Neural progenitor cell (in vitro differentiated cells): Measurements from ENCODE around the gene ADGRG1.

Experiments
- EZH2 ChIP-seq: fragments of 200-600 bp; sonication (generic); IDR thresholded peaks from 2 replicates; pipeline ENCODE4 v1.6.1; 2017; ENCODE audit warnings: antibody characterized with exemption, mild to moderate bottlenecking, moderate library complexity
- EZH2phosphoT487 ChIP-seq: fragments of 200-600 bp; sonication (generic); IDR thresholded peaks from 2 replicates; pipeline ENCODE4 v1.6.1; 2017; ENCODE audit warnings: antibody characterized with exemption
- TF ChIP-seq, protein P1 (sequence below): fragments of 200-600 bp; sonication (generic); IDR thresholded peaks from 2 replicates; pipeline ENCODE4 v1.5.1; 2017; ENCODE audit warnings: antibody characterized with exemption, mild to moderate bottlenecking

- TF ChIP-seq, protein P1, sequence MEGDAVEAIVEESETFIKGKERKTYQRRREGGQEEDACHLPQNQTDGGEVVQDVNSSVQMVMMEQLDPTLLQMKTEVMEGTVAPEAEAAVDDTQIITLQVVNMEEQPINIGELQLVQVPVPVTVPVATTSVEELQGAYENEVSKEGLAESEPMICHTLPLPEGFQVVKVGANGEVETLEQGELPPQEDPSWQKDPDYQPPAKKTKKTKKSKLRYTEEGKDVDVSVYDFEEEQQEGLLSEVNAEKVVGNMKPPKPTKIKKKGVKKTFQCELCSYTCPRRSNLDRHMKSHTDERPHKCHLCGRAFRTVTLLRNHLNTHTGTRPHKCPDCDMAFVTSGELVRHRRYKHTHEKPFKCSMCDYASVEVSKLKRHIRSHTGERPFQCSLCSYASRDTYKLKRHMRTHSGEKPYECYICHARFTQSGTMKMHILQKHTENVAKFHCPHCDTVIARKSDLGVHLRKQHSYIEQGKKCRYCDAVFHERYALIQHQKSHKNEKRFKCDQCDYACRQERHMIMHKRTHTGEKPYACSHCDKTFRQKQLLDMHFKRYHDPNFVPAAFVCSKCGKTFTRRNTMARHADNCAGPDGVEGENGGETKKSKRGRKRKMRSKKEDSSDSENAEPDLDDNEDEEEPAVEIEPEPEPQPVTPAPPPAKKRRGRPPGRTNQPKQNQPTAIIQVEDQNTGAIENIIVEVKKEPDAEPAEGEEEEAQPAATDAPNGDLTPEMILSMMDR, result no peak
- TF ChIP-seq EZH2phosphoT487, result no peak
- TF ChIP-seq EZH2, result no peak
Observed at GRCh38 chr16:57653936-57654335, 25.5 kb downstream of the ADGRG1 start.
